GM19438 (cell line): Measurements from ENCODE around the gene FRMD5.
"Not testable (repeated sequence)": the region's sequence is repeated elsewhere in the genome, so short reads cannot be mapped to it uniquely, and the experiment has no call there.

Experiments used
- ATAC-seq: cut with Tn5 transposase; IDR thresholded peaks from one replicate; pipeline ENCODE4 v1.9.1; 2021; ENCODE audit warnings: low read depth; ENCODE audit not compliant: unreplicated experiment

Gene FRMD5

DNA sequence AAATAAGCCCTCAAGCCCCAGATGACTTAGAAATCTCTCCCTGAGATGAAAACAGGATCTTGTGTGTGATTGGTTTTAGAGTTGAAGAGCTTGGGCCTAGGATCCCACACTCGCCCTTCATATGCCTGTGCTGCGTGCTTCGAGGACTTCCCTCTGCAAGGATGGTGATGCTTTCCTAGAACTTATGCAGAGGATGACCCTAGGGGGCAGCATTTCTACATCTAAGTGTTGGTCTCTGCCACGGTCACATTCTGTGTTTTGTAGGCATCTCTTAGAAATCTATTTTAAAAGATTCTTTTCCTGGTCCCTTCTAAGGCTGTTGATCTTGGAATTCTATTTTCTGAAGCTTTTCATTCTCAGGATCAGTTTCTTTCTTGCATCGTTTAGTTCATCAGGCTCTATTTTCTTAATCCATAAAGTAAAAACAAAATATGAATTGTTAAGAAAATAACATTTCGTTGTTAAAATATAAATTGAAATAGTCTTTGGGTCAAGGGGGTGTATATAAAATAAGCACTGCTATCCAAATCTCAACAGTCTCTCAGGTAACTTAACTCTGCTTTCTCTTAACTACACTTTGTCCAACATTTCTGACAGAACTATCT is 322.6 kb downstream of the FRMD5 start:
- ATAC-seq, result no peak

DNA sequence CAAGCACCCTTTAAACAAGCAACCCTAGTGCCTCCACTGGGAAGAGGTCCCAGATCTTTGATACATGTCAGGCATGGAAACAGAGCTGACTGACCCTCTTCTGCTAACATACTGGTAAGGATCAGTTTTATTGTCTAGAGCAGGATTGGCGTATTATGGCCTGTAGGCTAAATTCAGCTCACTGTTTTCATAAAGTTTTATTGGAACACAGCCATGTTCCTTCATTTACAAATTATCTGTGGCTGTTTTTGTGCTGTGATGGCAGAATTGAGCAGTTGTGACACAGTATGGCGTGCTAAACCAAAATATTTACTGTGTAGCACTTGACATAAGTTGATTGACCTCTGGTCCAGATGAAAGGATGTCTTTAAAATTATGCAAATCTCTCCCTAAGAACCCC is 323.2 kb downstream of the FRMD5 start:
- ATAC-seq, result no peak

DNA sequence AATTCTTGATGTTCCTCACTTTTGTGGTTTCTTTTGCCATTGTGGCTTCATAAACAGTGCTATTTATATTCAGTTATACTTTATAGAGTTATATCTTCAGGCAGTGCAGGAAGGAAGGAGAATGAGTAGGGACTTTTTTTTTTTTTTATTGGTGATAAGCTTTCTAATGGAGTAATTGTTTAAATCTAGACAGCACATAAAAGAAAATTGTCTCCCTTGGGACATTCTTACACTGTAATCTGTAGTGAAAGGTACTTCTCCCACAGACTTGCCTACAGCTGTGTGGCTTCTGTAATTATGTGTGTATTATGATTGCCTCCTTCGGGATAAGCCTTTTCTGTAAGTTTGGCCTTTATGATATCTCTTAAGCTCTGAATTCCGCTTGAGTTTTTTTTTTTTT is 326.7 kb downstream of the FRMD5 start:
- no peak for ATAC-seq

DNA sequence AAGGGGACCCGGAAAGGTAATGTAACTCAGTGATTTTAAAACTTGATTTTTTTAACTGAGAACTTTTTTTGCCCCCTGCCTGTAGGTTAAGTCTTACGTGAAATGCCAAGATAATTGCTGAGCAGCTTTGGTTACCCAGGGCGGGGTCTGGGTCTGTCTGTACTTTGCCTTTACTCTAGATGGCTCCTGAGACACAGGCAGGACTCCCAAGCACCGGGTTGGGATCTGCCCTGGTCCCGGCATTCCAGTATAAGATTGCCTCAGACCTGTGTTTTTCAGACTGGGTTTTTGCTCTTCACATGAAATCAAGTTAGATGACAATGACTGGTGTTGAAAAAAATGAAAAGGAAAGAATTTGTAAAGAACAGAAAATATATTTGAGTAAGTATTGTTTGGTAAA is 328.0 kb downstream of the FRMD5 start:
- ATAC-seq, result no peak

DNA sequence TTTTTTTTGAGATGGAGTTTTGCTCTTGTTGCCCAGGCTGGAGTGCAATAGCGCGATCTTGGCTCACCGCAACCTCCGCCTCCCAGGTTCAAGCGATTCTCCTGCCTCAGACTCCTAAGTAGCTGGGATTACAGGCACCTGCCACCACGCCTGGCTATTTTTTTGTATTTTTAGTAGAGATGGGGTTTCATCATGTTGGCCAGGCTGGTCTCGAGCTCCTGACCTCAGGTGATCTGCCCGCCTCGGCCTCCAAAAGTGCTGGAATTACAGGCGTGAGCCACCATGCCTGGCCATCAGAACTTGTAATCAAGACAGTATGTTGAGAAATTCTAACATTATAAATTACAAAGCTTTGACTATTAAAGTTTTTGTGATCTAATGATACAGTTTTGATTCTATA is 328.4 kb downstream of the FRMD5 start:
- ATAC-seq, result not testable (repeated sequence)

DNA sequence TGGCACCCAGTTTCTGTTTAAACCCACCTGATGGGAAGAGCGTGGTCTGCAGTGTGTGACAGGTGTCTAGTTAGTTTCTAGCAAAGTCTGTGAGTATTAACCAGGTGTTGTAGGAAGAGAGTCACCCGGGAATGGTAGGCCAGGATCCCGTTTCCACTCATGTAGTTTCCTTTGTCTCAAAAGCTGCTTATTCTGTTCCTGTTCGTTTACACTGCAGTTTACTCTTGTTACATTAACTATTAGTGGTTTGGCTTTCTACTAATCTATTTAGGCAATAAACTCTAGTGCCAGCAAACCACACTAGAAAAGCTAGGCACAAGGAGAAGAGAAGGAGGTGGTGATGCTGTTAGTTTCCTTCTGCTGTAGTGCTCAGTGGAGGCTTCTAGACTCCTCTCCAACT is 335.5 kb downstream of the FRMD5 start:
- ATAC-seq, result no peak

DNA sequence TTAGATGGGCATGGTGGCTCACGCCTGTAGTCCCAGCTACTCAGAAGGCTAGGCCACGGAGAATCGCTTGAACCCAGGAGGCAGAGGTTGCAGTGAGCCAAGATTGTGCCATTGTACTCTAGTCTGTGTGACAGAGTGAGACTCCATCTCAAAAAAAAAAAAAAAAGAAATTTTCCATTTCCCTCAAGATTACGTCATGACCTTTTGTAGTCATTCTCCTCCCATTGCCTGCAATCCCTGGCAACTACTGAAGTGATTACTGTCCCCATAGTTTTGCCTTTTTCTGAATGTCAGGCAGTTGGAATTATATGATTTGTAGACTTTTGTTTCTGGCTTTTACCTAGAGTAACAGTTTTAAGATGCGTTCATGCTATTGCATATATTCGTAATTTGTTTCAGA is 340.3 kb downstream of the FRMD5 start:
- ATAC-seq, result no peak

DNA sequence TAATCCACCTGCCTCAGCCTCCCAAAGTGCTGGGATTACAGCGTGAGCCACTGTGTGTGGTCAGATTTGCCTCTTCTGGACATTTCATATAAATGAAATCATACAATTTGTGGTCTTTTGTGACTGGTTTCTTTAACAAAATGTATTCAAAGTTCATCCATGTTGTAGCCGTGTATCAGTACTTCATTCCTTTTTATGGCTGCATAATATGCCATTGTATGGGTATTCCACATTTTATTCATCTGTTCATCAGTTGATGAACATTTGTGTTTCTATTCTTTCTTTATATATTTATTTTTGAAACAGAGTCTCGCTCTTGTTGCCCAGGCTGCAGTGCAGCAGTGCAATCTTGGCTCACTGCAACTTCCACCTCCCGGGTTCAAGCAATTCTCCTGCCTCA is 342.5 kb downstream of the FRMD5 start:
- ATAC-seq, result no peak

DNA sequence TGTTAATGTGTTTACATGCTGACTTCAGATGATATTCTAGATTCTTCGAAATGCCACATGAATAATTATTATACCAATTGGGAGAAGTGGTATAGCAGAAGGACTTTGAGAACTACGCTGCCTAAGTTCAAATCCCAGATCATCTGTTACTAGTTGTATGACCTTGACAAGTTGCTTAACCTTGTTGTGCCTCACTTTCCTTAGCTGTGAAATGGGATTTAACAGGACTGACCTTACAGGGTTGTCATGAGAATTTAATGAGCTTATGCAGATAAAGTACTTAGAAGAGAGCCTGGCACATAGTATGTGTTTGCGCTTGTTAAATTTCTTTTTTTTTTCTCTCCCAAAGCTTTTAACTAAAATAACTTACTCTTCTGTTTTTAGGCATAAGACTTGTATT is 343.8 kb downstream of the FRMD5 start:
- ATAC-seq, result no peak

DNA sequence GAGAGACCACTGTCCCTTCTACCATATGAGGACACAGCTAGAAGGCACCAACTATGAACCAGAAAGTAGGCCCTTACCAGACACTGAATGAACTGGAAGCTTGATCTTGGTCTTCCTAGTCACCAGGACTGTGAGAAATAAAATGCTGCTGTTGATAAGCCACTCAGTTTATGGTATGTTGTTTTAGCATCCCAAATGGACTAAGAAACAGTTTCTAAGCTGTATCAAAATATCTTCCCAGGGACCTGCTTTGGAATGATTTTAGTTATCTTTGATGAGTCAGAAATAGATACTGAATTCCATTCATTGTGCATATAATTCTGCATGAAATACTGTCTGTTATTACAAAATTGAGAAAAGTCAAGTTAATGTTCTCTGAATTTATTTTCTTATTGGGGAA is 349.6 kb downstream of the FRMD5 start:
- ATAC-seq, result no peak

DNA sequence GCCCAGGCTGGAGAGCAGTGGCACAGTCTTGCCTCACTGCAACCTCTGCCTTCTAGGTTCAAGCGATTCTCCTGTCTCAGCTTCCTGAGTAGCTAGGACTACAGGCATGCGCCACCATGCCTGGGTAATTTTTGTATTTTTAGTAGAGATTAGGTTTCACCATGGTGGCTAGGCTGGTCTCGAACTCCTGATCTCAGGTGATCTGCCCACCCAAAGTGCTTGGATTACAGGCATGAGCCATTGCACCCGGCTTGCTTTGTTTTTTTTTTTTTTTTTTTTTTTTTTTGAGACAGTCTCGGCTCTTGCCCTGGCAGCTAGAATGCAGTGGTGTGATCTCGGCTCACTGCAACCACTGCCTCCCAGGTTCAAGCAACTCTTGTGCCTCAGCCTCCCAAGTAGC is 362.6 kb downstream of the FRMD5 start:
- not testable (repeated sequence) for ATAC-seq

DNA sequence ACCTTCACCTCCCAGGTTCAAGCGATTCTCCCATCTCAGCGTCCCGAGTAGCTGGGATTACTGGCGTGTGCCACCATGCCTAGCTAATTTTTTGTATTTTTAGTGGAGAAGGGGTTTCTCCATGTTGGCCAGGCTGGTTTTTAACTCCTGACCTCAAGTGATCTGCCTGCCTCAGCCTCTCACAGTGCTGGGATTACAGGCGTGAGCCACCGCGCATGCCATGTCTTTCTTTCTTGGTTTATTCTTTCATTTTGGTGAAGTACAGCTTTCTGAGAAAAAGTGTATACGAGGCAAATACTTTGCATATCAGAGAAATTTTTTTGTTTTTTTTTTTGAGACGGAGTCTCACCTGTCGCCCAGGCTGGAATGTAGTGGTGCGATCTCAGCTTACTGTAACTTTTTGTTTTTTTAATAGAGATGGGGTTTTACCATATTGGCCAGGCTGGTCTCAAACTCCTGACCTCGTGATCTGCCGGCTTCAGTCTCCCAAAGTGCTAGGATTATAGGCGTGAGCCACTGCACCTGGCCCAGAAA is 363.5 kb downstream of the FRMD5 start:
- ATAC-seq, result not testable (repeated sequence)

DNA sequence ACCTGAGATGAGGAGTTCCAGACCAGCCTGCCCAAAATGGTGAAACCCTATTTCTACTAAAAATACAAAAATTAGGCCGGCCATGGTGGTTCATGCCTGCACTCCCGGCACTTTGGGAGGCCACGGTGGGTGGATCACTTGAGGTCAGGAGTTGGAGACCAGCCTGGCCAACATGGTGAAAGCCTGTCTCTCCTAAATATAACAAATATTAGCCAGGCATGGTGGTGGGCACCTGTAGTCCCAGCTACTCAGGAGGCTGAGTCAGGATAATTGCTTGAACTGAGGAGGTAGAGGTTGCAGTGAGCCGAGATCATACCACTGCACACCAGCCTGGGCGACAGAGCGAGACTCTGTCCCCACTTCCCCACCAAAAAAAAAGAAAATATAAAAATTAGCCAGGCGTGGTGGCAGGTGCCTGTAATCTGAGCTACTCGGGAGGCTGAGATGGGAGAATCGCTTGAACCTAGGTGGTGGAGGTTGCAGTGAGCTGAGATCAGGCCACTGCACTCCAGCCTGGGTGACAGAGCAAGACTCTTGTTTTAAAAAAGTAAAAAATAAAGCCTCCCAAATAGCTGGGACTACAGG is 364.3 kb downstream of the FRMD5 start:
- not testable (repeated sequence) for ATAC-seq

DNA sequence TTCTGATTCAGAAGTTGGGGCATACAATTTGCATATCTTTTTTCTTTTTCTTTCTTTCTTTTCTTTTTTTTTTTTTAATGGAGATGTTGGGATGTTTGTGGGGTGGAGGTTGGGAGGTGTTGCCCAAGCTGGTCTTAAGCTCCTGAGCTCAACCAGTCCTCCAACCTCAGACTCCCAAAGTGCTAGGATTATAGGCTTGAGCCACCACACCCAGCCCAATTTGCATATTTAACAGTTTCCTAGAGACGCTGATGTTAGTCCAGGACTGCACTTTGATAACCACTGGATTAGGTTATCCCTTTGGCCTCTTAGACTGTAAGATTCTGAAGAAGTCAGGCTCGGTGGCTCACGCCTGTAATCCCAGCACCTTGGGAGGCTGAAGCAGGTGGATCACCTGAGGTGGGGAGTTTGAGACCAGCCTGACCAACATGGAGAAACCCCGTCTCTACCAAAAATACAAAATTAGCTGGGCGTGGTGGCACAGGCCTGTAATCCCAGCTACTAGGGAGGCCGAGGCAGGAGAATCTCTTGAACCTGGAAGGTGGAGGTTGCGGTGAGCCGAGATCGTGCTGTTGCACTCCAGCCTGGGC is 365.0 kb downstream of the FRMD5 start:
- not testable (repeated sequence) for ATAC-seq

DNA sequence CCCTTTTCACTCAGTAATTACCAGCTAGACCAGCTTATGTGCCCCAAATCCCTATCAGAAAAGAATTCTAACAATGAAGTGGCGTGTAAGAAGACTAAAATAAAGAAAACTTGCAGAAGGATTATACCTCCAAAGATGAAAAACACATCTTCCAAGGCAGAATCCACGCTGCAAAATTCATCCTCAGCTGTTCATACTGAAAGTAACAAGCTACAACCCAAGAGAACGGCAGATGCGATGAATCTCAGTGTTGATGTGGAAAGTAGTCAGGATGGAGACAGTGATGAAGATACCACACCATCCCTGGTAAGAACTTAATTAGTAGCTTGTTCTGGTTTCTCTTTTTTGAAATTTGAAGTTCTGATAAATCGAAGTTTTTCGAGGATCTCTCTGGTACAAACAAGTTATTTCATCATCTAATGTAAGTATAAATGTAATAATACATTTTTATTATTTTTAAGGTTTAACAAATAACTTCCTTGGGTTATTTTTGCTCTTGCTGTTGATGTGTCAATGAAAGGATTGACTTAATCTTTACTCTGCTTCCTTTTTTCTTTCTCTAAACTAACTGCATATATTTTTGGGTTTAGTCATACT is 366.9 kb downstream of the FRMD5 start:
- ATAC-seq, result no peak

DNA sequence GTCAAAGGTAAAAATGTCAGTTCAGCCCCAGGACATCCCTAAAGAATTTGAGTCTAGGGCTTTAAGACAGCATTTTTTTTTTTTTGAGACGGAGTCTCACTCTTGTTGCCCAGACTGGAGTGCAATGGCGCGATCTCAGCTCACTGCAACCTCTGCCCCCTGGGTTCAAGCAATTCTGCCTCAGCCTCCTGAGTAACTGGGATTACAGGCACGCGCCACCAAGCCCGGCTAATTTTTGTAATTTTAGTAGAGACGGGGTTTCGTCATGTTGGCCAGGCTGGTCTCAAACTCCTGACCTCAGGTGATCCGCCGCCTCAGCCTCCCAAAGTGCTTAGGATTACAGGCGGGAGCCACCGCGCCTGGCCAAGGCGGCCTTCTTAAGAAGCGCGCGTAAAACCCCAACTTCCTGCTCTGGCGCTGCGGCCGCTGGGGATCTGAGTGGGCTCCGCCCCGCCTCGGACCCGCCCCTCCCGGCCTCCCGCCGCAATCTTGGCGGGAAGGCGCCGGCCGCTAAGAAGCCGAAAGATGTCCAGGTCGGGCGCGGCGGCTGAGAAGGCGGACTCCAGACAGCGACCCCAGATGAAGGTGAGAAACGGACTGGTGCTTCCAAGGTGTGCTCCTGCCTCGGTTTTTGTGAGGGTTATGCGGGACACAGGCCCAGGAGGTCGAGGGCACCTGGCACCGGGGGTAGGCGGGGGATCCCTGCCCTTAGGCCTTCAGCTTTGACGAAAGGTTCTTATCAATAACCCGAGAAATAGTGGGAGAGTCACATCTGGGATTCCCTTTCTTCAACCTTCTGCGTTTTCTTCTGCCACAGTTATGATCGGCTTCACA is 368.3 kb downstream of the FRMD5 start, which contains the start of gene WDR76:
WDR76 (plus strand) TSS at position 495 of the 834 bp plus-strand sequence; CDS start at position 526, 31 bp downstream.
- no peak for ATAC-seq

DNA sequence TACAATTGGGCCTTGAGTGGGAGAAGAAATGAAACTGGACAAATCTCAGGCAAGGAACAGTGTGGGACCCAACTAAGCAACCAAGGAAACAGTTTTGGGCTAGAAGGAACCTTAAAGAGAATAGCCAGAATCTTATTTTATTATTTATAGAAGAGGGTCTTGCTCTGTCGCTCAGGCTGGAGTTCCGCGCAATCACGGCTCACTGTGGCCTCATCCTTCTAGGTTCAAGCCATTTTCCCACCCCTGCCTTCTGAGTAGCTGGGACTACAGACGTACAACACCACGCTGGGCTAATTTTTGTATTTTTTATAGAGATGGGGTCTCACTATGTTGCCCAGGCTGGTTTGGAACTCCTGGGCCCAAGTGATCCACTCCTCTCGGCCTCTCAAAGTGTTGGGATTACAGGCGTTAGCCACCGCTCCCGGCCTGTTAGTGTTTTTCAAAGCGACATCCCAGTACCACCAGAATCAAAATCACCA is 369.0 kb downstream of the FRMD5 start:
- ATAC-seq, result no peak

DNA sequence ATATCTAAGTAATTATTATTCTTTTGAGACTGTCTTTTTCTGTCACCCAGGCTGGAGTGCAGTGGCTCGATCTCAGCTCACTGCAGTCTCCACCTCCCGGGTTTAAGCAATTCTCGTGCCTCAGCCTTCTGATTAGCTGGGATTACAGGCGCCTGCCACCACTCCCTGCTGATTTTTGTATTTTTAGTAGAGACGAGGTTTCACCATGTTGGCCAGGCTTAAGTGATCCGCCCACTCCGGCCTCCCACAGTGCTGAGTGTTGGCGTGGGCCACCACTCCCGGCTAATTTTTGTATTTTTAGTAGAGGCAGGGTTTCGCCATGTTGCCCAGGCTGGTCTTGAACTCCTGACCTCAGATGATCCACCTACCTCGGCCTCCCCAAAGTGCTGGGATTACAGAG is 369.8 kb downstream of the FRMD5 start:
- not testable (repeated sequence) for ATAC-seq

DNA sequence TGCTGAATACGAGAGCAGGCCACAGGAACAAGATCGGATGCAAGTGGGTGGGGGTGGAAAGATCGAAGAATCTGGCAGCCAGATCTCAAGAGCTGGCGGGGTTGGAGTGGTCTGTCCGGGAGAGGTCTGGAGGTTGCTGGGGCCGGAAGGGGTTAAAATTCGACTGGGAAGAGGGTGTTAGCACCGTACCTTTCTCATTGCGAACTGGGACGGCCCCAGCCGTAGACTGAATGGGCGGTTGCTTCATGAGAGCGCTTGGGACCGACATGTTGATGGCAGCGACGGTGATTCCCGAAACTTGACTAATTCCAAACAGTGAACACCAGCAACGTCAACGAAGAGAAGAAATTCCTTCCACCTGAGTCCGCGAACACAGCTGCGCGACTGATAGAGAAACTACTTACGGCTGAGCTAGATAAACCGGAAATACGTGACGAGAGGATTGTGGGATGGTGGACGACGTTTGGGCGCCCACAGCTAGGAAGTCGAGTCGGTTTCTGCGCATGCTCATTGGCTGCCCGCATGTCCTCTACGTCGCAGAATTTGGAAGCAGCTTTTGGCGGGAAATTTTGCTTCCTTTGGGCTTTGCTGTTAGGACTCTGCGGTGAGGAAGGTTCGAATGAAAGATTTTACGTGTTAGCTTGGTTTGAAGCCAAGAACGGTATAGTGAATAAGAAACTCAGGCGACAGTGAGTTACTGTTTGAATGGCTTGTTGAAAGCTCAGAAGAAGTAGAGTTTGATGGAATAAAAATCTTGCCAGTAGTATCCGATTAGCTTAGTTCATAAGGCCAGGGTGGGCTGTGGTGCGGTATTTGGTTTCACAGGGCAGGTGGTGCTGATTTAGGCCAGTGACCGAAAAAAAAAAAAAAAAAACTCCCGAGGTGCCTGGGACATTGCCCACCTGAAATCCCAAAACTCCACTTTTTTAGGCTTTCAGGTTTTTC is 370.5 kb downstream of the FRMD5 start, which contains the start of gene MFAP1:
MFAP1 (minus strand) TSS at position 389 of the 945 bp plus-strand sequence; CDS start at position 268, 121 bp downstream.
- ATAC-seq, result peak; percentile 73
